Transverse colon (tissue), 3 donors: ENCODE measurements around the gene B2M.

Source experiments
- EP300 ChIP-seq: sonication (generic); formaldehyde crosslinking; IDR thresholded peaks from one replicate; pipeline ENCODE4 v1.6.1; 2017; ENCODE audit warnings: antibody characterized with exemption, low read depth
- POLR2A ChIP-seq: fragments of 450-650 bp; IDR thresholded peaks from one replicate; pipeline ENCODE4 v1.6.1; 2016; ENCODE audit warnings: antibody characterized with exemption, mild to moderate bottlenecking, moderate library complexity
- TF ChIP-seq, protein P1 (sequence below), 5 experiments: fragments of 200-600 bp in 3 of 5; fragments of 450-650 bp in 2 of 5; sonication (generic) in 3 of 5; IDR thresholded peaks; 1 replicate in 2 of 5; 2 replicates in 3 of 5; pipeline ENCODE4 v1.5.1; 2016 to 2017; ENCODE audit warnings: antibody characterized with exemption in 5 of 5, inconsistent platforms in 3 of 5, mild to moderate bottlenecking in 2 of 5, moderate library complexity in 1 of 5

- TF ChIP-seq POLR2A, result no peak
- TF ChIP-seq EP300, result no peak
- TF ChIP-seq, protein P1, sequence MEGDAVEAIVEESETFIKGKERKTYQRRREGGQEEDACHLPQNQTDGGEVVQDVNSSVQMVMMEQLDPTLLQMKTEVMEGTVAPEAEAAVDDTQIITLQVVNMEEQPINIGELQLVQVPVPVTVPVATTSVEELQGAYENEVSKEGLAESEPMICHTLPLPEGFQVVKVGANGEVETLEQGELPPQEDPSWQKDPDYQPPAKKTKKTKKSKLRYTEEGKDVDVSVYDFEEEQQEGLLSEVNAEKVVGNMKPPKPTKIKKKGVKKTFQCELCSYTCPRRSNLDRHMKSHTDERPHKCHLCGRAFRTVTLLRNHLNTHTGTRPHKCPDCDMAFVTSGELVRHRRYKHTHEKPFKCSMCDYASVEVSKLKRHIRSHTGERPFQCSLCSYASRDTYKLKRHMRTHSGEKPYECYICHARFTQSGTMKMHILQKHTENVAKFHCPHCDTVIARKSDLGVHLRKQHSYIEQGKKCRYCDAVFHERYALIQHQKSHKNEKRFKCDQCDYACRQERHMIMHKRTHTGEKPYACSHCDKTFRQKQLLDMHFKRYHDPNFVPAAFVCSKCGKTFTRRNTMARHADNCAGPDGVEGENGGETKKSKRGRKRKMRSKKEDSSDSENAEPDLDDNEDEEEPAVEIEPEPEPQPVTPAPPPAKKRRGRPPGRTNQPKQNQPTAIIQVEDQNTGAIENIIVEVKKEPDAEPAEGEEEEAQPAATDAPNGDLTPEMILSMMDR (IDR thresholded peaks at IDR 0.05), result no peak
Observed at GRCh38 chr15:44726136-44726535, 14.8 kb downstream of the B2M start.
